HG02759 (cell line): ENCODE measurements around the gene GPATCH8.
"Not testable (repeated sequence)": the region's sequence is repeated elsewhere in the genome, so short reads cannot be mapped to it uniquely, and the experiment has no call there.

Source experiments
- ATAC-seq: cut with Tn5 transposase; IDR thresholded peaks from one replicate; pipeline ENCODE4 v1.9.1; 2021; ENCODE audit warnings: mild to moderate bottlenecking, moderate library complexity; ENCODE audit not compliant: unreplicated experiment

Gene GPATCH8

DNA sequence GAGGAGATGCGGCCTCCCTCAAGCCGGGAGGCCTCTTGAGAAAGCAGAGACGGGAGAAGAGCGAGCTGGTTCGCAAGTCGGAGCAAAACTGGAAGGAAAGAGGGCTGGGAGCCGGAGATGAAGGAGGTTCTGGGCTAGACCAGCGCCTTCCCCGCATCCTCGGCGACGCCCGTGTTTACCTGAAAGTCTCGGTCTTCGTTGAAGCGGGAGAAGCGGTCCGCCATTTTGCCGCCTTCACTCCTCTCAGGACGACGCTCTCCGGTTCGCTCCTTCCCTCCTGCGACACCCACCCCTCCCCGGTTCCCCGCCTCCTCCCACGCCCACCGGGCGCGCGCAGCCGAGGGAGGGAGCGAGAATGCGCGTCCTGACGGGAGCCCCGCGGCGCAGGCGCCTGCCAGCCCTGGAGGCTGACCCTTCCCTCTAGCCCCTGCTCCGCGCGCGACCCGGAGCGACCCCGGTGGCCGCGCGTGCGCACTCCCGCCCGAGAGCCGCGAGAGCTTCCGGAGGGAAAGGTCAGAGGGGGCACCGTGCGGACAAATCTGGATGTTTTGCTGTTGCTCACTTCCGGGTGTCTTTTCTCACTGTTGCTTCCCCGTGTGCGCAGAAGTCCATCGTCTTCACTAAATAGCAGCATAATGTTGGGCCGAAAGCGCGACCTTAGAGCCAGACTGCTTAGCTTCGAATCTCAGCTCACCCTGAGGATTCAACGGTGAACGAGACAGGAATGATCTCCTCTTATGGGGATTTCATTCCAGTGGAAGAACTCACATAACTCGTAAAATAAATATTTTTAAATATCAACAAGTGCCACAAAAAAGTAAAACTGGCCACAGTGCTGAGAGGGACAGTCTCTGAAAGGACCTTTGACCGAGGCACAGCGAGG is at the start of gene GPATCH8:
Gene GPATCH8, minus strand, starts transcription at position 260 of the 883 bp plus-strand sequence. Its CDS starts 36 bp downstream, at position 224.
- ATAC-seq: peak; percentile 93

DNA sequence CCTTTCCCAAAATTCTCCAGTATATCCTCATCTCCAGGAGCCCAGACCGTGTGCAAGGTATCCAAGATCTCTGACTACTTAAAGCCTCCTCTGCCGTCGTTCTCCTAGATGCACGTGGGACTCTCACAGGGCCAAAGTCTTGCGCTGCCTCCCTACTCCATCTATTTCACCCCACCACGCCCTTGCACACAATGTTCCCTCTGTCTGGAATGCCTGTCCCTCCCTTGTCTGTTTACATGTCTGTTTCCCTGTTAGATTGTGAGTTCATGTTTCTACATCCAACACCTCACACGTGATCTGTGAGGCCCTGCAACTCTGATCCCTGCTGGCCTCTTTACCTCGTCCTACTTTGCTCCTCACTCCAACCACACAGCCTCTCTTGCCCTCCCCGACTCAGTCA is 49.2 kb upstream of the GPATCH8 start:
- ATAC-seq: no peak

DNA sequence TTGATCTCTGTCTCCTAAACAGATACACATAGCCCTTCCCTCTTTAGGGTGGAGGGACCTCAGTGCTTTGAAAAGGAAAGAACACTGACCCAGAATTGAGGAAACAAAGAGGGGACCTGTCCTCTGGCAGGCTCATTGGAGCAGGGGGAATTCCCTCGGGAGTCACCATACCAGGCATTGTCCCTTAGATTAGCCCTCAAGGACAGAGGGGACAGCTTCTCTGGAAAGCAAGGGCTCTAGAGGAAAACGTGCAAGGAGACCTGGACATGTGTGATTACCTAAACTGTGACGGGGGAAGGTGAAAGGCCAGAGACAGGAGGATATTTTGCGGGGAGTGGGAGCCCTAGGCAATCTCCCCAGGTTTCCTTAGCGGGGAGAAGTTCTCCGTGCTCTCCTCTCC is 46.5 kb upstream of the GPATCH8 start:
- no peak for ATAC-seq

DNA sequence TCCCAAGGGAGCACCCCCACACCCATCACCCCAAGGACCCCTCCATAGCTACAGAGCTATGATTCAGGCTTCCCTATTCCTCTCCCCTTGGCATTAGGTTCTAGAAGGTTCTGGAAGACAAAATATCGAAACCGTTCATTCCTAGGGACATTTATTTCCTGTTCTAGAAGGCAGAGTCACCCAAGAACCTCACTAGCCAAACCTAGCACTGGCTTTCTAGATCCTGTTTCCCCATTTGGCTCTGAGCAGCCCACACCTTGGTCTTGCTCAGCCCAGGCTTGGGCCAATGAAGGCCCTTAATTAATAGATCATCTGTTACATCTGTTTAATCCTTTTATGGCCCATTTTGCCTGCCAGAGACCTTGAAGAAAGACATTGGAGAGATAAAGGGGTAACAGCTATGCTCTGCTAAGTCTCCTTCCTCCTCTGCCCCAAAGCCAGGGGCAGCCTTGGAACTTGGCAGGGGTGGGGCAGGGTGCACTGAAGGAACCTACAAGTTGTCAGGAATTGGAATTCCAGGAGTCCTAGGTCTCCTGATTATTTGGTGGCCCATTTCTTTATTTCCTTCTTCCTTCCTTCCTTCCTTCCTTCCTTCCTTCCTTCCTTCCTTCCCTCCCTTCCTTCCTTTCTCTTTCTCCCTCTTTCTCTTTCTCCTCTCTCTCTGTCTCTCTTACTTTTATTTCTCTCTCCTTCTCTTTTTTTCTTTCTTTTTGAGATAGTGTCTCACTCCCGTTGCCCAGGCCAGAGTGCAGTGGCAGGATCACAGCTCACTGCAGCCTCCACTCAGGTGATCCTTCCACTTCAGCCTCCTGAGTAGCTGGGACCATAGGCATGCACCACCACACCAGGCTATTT is 45.4 kb upstream of the GPATCH8 start:
- ATAC-seq: no peak

DNA sequence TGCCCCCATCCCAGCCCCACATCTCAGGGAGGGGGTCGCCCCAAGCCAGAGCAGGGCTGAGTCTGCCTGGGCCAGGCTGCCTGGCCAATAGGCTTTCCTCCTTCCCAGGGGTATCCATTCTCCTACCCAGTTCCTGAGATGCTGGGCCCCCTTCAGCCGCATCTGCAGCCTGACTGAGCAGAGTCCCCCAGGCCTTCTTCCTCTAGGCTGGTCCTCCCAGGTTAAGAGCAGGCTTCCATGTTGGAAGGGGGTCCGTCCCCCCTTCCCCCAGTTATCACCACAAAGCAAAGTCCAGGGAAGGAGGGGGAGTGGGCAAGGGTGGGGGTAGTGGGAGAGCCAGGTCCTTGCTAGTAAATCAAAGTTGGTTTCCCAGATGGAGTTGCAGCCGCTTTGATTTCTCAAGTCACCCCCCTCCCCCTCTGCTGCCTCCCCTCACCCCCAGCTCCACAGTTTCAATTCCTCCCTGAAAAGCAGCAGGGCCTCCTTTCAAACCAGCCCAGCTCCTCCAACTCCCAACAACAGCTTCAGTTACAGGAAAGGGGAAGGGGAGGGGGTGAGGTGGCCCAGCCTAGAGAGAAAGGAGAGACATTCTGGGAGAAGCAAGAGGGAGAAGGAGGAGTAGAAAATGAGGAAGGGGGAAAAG is 44.5 kb upstream of the GPATCH8 start:
- ATAC-seq: no peak

DNA sequence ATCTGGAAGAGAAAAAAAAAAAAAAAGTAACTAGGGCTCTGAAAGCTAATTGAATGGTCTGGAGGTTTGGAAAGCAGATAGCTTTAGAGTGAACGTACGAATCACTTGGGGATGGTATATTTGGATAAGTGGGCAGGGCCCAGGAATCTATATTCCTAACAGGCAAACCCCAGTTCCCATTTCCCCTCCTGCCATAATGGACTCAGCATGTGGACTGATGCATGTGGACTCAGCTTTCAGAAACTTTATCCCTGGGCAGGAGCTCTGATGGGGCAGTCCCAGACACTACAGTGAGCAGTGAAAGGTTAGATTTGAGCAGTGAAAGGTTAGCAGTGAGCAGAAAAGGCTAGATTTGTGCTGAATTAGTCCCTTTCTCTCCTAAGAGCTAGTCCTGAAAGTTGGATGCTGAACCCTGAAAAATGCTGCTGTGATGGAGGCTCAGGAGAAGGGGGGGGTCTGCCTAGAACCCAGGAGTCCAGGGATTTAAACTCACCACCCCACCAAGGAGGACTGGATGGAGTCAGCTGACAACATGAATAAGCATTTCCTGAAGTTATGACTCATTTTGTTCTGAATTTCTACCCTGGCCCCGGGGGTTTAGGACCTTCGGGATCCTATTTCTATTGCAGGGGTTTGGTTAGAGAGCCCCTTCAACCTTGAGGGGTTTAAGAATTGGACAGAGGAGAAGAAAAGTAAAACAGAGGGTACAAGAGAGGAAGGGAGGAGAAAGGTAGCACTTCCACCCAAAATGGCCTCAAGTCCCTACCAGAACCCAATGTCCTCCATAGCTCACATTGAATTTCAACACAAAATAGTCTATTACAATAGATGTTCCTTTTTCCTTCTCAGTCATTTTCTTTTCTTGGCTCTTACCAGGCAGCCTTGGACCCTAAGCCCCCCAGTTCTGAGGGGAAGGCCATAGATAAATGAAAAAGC is 43.7 kb upstream of the GPATCH8 start:
- ATAC-seq: no peak

DNA sequence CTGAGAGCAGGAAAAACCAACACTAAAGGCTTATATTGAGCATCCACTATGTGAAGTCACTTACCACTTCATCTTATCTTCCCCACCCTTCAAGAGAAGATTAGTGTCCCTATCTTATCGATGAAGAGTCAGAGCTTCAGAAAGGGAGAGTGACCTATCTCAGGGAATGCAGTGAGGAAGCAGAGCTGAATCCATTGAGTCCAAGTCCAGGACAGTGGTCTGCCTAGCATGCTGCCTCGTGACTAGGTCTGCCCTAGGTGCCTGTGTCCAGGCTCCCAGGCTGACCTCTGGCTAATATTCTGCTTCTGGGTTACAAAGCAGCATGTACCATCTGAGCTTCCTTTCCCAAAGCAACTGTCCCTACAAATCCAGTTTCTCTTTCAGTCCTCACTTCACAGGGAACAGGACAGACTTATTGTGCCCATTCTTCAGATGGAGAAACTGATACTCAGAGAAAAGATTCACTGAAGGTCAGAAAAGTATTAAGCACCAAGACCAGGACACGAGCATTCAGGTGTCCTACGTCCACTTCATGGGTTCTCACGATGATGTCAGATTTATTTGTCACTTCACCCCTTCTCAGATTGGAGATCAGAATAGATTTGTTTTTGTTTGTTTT is 40.8 kb upstream of the GPATCH8 start:
- no peak for ATAC-seq

DNA sequence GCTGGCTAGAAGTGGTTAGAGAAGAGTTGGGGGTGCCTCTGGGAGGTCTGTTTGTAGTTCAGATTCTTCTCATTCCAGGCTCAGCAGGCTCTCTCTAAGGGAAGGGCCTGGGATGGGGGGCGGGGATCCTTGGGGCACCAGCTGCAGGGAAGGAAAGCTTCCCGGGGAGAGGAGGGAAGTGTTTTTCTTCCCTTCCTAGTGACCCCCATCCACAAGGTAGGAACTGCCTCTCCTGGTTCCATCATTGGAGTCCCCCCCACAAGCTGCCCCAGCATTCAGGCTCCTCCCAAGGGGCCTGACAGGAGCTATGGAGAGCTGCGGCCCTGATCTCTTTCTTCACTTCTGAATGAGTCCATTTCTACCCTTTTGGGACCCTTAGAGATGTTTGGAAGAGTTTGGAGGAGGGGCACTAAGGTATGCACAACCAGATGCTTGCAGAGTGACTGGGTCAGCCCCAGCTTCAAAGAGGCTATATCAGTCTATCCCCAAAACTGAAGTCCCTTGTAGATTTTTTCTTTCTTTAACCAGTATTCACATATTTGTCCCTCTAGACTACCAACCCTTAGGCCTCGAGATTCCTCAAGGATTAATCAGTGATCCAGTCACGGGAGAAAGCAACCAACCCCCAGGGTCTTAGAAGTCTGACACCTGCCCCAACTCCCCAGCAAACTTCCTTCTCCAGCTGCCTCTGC is 40.2 kb upstream of the GPATCH8 start:
- no peak for ATAC-seq

DNA sequence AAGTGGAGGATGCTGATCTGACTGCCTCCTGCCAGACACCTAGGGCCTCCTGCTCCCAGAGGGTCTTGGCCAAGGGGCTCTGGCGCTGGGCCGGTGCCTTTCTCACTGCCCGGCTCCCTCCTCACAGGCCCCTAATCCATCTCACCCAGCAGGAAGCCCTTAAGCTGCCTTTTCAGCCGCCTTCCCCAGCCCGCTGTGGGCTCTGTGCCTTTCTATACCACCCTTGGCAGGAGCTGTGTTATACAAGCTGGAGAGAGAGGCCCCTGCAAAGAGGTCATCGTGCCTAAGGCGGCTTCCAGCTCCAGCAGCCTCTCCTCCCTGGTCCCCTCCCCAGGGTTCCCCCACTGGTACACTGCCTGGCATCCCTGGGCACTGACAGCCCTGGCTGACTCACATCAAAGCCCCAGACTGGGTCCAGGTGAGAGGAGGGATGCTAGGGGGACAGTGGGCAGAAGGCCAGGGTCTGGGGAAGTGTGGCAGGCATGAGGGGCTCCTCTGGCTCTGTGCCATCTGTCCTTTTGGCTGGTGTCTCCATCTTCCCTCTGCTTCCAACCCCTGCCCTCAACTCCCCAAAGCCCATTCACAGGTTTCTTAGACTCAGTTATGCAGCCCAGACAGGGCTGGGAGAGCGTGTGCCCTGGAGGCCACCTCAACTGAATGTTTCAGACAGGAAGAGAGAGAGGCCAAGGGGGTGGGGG is 38.8 kb upstream of the GPATCH8 start:
- ATAC-seq: no peak

DNA sequence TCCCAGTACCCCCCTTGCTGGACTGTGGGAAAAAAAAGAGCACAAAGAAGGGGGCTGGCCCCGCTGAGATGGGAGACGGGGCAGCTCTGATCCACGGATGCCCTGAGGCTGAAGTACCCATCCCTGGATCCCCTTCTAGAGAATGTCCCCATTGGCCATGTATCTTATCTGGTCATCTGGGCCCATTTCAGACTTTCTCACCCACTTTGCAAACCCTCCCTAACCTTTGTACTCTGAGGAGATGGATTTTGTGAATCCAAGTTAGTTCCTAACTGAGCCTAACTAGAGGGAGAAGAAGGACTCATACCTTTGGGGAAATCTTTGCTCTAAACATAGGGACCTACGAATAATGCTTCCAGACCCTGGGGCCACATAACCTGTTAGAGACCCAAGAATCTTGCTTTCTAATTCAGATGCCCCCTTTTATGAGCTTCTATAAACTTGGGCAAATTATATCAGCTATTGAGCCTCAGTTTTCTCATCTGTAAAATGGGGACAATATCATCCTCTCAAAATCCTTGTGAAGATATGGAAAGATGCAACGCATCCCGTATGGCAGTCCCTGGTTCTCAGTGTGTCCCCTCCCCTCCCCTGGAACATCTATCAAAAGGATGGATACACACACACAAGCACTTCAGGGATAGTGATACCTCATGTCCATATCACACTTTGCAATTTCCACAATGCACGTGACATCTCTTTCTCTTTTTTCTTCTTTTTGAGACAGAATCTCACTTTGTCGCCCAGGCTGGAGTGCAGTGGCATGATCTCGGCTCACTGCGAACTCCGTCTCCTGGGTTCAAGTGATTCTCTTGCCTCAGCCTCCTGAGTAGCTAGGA is 37.3 kb upstream of the GPATCH8 start:
- ATAC-seq: no peak

DNA sequence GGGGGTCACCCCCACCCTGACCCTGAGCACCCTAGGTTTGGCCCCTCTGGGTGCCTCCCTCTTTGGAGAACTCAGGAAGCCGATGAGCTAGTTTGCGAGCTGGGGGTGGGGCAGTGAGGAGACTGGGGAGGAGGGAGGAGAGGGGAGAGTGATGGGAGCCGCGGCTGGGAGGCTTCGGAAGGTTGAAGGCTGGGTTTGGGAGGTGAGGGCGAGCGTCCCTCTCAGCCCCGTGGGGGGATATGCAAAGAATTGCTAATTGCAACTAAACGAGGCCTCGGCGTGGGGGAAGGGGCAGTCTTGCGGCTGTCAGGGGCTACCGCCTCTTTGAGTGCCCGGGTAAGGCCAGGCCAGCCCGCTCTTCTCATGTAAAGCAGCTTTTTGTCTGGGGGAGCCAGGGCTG is 36.5 kb upstream of the GPATCH8 start:
- ATAC-seq: no peak

DNA sequence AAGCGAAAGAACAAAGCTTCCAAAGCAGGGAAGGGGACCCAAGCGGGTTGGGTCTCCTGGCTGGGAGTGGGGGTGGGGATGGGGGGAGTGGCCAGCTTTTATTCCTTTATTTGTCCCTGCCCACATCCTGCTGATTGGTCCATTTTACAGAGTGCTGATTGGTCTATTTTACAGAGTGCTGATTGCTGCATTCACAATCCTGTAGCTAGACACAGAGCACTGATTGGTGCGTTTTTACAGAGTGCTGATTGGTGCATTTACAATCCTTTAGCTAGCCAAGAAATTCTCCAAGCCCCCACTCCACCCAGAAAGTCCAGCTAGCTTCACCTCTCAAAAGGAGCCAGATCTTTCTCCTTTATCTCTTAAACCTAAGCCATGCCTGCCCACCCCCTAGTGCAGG is 34.7 kb upstream of the GPATCH8 start:
- ATAC-seq: not testable (repeated sequence)

DNA sequence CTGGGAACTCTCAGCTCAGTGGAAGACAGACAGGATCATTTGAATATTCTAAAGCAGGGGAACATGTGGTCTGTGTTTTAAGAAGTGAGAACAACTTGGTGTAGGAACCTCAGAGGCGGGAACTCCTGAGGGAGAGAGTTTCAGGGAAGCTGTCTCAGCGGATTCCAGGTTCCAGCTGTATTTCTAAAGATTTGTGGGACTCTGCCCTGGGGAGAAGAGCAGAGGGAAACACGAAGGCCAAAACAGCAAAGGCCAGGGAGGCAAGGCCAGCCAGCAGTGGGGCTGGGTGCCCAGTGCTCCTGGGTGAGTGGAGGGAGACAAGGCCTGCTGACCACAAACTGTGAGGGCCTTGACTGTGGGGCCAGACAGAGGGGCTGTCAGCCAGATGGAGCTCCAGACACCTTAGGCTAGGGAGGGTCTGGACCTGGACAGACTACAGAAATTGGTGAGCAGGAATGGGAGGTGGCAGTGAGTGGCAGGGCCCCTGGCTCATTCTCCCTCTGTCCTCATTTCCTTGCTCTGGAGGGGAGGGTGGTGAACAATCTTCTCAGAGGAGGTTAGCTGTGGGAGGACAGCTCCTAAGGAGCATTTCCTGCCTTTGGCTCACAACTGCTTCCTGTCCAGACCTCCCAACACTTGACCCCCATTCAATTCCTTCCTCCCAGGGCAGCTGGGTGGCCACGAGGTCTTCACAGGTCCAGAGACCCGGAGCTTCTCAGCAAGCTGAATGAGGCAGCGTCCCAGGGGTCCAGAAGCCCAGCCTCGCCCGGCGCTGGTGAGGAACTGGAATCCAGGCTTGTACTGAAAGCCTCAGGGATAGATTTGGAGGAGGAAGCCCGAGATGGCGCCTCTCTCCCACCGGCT is 33.1 kb upstream of the GPATCH8 start:
- ATAC-seq: no peak

DNA sequence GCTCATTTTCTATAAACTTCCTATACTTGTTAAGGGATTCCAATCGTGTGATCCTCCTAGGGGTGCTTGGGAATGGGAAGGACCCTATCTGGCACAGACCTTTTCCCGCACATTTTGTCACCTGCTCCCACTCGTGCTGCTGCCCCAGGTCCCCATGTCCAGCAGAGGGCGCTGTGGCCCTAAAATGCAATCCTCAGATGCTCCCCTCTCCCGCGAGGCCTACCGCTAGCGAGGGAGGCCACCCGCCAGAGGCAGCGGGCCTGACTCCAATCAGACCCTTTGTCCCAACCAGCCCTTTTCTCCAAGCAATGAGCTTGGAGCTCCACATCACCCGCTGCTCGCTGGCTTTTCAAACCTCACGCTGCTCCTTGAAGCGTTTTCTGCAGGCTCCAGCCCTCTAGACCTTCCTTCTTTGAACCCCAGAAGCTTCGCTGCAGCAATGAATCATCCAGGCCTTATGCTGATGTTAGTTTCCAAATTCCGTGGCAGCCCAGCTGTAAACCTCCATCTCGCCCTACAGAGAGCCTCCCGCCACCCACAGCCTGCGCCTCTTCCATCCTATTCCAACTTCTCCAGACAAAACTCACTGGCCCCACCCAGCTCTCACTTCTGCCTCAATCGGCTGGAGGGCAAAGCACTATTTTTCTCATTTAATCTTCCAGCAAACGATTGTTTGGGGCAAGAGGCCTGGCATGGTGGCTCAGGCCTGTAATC is 30.5 kb upstream of the GPATCH8 start:
- no peak for ATAC-seq

DNA sequence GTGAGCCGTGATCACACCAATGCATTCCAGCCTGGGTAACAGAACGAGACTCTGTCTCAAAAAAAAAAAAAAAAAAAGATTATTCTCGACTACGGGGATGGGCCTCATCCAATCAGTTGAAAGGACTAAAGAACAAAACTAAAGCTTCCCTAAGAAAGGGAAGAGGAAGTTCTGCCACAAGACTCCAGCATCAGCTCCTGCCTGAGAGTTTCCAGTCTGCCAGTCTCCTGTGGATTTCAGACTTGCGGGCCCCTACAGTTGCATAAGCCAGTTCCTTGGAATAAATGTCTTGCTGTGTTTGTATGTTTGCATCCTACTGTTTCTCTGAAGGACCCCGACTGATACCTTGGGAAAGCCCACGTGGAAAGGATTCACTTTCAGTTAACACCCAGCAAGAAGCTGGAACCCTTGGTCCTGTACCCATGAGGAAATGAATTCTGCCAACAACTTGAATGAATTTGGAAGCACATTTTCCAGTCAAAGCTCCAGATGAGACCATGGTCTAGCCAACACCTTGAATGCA is 27.8 kb upstream of the GPATCH8 start:
- no peak for ATAC-seq

DNA sequence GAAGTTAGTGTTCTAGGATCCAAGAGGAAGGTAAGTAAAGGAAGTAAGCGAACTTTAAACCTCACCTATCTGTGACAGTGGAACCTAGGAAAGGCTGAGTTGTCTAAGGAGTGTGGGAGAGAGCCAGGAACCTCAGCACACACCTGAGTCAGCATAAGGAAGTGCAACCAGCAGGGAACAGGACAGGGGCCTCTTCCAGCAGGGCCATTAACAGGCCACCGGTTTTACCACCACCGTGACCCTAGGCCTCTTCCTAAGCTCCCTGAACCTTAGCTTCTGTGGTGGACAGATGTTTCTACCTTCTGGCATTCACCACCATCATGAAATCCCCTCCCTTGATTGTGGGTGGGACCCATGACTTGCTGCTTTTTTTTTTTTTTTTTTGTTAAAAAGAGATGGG is 26.7 kb upstream of the GPATCH8 start:
- ATAC-seq: no peak
